ENCODE data around the gene FASTK. TPM values are rescaled to one million over a fixed set of nuclear protein-coding genes. Genes with fewer than 3 reads are reported as not detected.

Gene FASTK
- total and polyA plus RNA-seq, 2 of the 4 experiments (the other 2 are of a cell fraction), result 53.8 to 115 TPM

DNA sequence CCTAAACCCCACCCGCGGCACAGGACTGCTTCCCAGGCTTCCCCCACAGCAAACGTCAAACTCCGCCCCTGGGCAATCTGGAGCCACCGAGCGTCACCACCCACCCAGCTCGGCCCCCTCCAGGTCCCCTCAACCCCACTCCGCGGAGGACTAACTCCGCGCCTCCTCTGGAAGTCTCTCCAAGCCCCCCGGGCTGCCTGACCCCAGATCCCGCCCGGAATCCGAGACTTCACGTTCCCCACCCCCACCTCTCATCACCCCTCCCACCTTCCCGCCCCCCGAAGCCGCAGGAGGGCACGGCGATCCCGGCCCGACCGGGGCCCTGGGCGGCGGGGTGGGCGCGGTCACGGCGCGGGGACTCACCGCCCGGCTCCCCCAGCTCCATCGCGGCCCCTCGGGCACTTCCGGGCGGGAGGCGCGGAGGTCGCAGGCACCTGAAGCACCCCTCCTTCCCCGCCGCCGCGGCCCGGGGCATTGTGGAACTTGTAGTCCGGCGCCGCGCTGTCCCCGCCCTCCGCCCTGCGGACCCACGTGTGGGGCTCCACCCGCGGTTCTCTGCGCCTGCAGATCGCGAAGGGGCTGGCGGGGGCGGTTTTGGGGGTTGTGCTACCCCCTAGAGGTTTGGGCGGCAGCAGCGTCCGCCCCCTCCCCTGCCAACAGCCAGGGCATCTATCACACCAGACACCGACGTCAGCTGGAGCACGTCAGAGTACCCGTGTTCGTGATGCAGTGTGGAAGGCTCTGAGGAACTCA lies 2.6 kb upstream of the FASTK start, which contains the start of gene TMUB1:
Gene TMUB1 (minus strand): TSS at position 423 of the 753 bp plus-strand sequence. CDS start 930 bp downstream, outside the sequence.
- Histone ChIP-seq H3K14ac (replicated peaks; ENCODE audit: low read depth, low read length) (peak within 1 kb of the TSS; percentile 85), H3K9me1 (ENCODE audit: insufficient read depth, low read length) (peaks cover 6% of the 10 kb centered on the region; the same call in 1 of the 2 replicates), H2AK5ac (ENCODE audit: low read depth, low read length) (peak within 1 kb of the TSS; percentile 80), H2BK20ac (ENCODE audit: low read depth, low read length) (peak within 1 kb of the TSS; percentile 37; the same call in 1 of the 2 replicates), H3K9ac (ENCODE audit: low read depth, low read length) (peak within 1 kb of the TSS; percentile 84), H2BK15ac (ENCODE audit: low read depth, low read length) (0 out of 3 replicates have a peak within 1 kb of the TSS, but pooled peaks have one; percentile 52), H3K9me3 (ENCODE audit: control insufficient read depth, insufficient read depth, low read length) (no peaks in the 10 kb centered on the region), H3K56ac (ENCODE audit: extremely low read depth, insufficient read depth, low read length) (peak within 1 kb of the TSS; percentile 58), H2AFZ (replicated peaks; ENCODE audit: low read length, poor library complexity) (peak within 1 kb of the TSS; percentile 91), H3K18ac (ENCODE audit: low read depth, low read length) (peak within 1 kb of the TSS; percentile 51; the same call in 1 of the 2 replicates), H3K23ac (ENCODE audit: low read depth, low read length) (peak within 1 kb of the TSS; percentile 91), H3K4me2 (ENCODE audit: low read depth, low read length) (peak within 1 kb of the TSS; percentile 99), H3K4ac (ENCODE audit: low read depth, low read length) (peak within 1 kb of the TSS; percentile 93), H3K27ac (ENCODE audit: insufficient read depth, low read length) (peak within 1 kb of the TSS; percentile 91), H4K20me1 (ENCODE audit: insufficient read depth, low read length) (peaks cover 14% of the 10 kb centered on the region), H2BK5ac (ENCODE audit: low read depth, low read length, poor library complexity, severe bottlenecking) (peak within 1 kb of the TSS; percentile 84), H3K27me3 (ENCODE audit: control insufficient read depth, insufficient read depth, low read length) (no peaks in the 10 kb centered on the region), H4K8ac (ENCODE audit: low read depth in 2 of 2, low read length in 2 of 2) (peak within 1 kb of the TSS; percentile 85 to 86; a peak in 3 of 4 replicates), H3K79me1 (ENCODE audit: low read depth in 1 of 2, low read length in 2 of 2) (peaks cover 10 to 44% of the 10 kb centered on the region in 2 experiments; a peak in 3 of 4 replicates), H2AK9ac (replicated peaks; ENCODE audit: low read depth, low read length, poor library complexity) (peak within 1 kb of the TSS; percentile 90), H4K91ac (ENCODE audit: insufficient read depth, low read depth, low read length) (peak within 1 kb of the TSS; percentile 75), H2BK120ac (ENCODE audit: low read depth, low read length) (peak within 1 kb of the TSS; percentile 37; the same call in 1 of the 2 replicates), H3K36me3 (ENCODE audit: control insufficient read depth, insufficient read depth, low read length) (peaks cover 2% of the 10 kb centered on the region; the same call in 1 of the 2 replicates), H3K4me3 (ENCODE audit: insufficient read depth, low read depth, low read length) (peak within 1 kb of the TSS; percentile 75), H4K5ac (ENCODE audit: low read depth, low read length) (peak within 1 kb of the TSS; percentile 56), H3K4me1 (ENCODE audit: control insufficient read depth, insufficient read depth, low read length) (peaks cover 30% of the 10 kb centered on the region)
- CTCF ChIA-PET, result no interaction called here
- DNase-seq, result peak; percentile 51
- dilution Hi-C loops (cut with HindIII; ENCODE audit: low sequenced_read_pairs, unreplicated experiment), result no loop called here
- TF ChIP-seq MXI1 (IDR thresholded peaks at IDR 0.05; ENCODE audit: borderline replicate concordance, low read depth, low read length) (peak; percentile 79), MAZ (IDR thresholded peaks at IDR 0.05; ENCODE audit: borderline replicate concordance, low read depth, low read length) (peak; percentile 74; the same call in 1 of the 2 replicates), MAFK (IDR thresholded peaks at IDR 0.05; ENCODE audit: low read depth, low read length) (no peak), RAD21 (IDR thresholded peaks at IDR 0.05; ENCODE audit: low read length) (no peak), POLR2A (IDR thresholded peaks at IDR 0.05; ENCODE audit: low read depth, low read length) (peak; percentile 40; the same call in 1 of the 2 replicates)
- TF ChIP-seq, protein P1, sequence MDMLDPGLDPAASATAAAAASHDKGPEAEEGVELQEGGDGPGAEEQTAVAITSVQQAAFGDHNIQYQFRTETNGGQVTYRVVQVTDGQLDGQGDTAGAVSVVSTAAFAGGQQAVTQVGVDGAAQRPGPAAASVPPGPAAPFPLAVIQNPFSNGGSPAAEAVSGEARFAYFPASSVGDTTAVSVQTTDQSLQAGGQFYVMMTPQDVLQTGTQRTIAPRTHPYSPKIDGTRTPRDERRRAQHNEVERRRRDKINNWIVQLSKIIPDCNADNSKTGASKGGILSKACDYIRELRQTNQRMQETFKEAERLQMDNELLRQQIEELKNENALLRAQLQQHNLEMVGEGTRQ (IDR thresholded peaks at IDR 0.05; ENCODE audit: low read depth, low read length), result peak; percentile 63
- BruUV-seq (replicated peaks), result no TSS peak
- in situ Hi-C loops (cut with MboI; ENCODE audit: low sequenced_read_pairs), result no loop called here
- POLR2A ChIA-PET (ENCODE audit: unreplicated experiment), result no interaction called here
- peak; percentile 24 for ATAC-seq (ENCODE audit: low read depth)
- intact Hi-C loops (cut with micrococcal nuclease), result no loop called here
- no CpG with 5 or more reads among the region's 69 CpGs for WGBS, 2 experiments (ENCODE audit: extremely low coverage in 2 of 2, insufficient read length in 1 of 2)
